IPS DF 19.7 (cell line): ENCODE measurements around the gene RHBDL3.
"Not testable (repeated sequence)": the region's sequence is repeated elsewhere in the genome, so short reads cannot be mapped to it uniquely, and the experiment has no call there.

Experiments
- DNase-seq: peaks from one replicate; pipeline ENCODE4 v3.0.0-alpha.2; 2013; ENCODE audit warnings: low read depth, low spot score

RHBDL3 gene

DNA sequence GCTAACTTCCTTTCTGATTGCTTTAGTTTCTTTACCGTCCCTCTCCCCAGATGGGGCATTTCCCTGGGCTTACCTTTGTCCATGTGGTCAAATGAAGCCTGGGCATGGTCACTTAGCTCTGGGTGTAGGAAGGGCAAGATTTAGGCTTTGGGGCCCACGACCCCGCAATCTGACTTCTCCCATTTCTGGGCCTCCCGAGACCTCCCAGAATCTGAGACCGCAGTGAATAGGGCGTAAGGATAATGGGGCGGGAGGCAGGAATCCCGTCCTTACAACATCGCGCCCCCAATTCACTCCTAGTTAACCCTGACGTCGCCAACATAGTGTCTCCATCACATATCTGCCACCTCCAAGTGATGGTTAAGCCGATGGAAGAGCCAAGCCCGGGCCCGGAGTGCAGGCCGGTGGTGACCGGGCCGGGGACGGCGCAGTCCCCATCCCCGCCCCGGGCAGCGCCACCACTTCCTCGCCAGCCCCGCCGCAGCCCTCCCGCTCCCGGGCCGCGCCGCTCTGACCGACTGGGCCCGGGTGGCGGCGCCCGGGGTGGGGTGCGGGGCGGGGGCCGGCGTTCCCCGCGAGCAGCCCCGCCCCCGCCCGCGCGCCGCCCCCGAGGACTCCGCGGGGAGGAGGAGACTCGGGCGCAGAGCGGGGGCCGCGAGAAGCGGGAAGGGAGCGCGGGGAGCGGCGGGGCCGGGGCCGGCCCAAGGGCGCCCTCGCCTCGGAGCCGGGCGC lies at the start of gene RHBDL3:
RHBDL3 (plus strand) TSS at position 641 of the 732 bp plus-strand sequence. CDS start 358 bp downstream, outside the sequence.
- no peak for DNase-seq

- no peak for DNase-seq
Measured at GRCh38 chr17:32222621-32223020, 43.0 kb upstream of the RHBDL3 start.

DNA sequence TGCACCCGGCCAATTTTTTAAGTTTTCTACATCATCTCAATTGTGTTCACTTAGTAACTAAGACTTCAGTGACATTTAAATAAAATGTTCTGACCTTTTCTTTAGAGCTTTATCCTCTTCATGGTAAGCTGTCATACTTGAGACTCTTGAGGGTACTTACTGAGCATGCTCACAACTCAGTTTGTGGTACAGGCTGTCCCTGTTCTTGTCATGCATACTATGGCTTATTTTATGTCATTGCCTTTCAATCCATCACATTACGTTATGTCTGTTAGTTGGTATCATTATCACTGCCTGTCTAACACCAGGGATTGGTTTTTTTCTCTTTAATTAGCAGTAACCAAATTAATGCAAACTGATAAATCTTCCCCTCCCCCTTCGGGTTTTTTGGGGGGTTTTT lies 41.9 kb upstream of the RHBDL3 start:
- DNase-seq = no peak

DNA sequence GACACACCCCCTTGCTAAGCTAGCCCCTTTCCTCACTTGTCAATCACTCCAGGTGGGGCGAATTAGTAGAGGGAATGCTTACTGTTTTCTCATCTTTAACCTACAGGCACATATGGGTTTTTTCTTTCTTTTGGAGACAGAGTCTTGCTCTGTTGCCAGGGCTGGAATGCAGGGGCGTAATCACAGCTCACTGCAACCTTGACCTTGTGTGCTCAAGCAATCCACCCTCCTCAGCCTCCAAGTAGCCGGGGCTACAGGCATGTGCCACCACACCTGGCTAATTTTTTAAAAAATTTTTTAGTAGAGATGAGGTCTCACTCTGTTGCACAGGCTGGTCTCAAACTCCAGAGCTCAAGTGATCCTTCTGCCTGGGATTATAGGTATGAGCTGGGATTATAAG lies 38.7 kb upstream of the RHBDL3 start:
- DNase-seq = no peak

DNA sequence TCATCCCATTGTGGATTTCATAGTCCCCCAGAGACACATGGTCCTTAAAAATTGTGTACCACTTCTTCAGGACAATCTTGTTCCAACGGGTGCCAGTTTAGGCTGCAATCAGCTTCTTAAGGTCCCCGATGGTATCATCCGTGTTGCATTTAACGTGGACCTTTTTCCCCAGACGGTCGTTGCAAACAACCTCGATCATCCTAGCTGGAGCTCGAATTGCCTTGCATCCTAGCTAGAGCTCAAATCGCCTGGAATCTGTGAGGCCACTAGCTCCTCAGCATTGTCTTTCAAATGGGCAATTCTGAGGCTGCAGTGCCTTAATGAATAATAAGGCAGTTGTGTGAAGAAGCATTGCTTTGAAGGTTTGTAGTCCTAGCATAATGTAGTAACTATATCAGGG lies 37.7 kb upstream of the RHBDL3 start:
- peak; percentile 69 for DNase-seq

DNA sequence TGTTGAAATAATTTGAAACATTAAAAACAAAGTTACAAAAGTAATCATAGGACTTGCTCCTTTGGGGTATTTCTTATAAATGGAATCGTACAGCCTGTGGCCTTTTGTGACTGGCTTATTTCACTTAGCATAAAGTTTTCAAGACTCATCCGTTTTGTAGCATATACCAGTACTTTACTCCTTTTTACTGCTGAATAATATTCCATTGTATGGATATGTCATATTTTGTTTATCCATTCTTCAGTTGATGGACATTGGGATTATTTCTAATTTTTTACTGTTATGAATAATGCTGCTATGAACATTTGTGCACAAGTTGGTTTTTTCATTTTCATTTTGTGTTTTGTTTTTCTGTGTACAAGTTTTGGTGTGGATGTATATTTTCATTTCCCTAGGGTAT lies 30.0 kb upstream of the RHBDL3 start:
- DNase-seq = no peak

DNA sequence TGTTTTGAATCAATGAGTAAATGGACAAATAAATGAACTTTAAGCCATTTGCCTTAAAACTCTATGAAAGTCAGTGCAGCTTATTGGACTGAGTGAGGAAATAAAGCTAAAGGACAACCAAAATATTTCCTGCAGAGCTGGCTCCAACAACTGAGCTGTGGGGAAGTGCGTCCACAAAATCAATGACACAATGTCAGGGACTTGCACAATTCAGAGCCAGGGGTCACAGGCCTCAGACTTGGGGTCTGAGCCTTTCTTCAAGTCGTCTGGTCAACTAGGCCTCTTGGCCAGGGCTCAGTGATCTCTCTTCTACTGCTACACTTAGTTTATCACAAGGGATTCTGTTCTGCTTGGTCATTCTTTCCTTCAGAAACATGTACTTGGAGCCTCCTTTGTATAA lies 26.2 kb upstream of the RHBDL3 start:
- no peak for DNase-seq

GRCh38 chr17:32240750-32241149 lies 24.9 kb upstream of the RHBDL3 start:
- DNase-seq = no peak

GRCh38 chr17:32241640-32242039 lies 24.0 kb upstream of the RHBDL3 start:
- no peak for DNase-seq

DNA sequence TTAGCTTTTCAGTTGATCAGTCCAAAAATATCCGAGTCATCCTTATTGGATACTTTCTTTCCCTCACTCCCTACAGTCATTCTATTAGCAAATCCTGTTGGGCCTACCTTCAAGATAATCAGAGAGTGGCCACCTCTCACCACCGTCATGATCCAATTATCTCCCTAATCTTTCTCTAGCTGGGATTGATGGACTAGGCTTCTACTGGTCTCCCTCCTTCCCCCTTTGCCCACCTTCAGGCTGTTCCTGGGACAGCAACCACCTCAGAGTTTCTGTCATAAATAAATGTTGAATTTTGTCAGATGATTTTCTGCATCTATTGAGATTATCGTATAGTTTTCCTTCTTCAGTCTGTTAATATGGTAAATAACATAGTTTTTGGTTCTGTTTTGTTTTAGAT lies 16.2 kb upstream of the RHBDL3 start:
- DNase-seq = no peak

DNA sequence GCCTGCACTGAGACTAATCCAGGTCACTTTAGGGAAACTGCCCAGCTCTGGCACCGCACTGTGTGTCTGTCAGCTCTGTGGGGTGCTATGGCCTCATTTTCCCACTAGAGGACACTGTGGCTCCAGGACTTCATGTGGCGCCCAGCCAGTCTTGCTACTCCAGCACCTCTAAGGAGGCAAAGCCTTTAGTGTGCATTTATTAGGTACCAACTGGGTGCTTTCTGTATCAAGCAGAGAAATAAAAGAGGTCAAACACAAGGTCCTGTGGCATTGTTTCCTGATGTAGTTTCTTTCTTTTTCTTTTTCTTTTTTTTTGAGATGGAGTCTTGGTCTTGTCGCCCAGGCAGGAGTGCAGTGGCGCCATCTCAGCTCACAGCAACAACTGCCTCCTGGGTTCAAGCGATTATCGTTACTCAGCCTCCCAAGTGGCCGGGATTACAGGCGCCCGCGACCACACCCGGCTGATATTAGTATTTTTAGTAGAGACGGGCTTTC lies 12.5 kb upstream of the RHBDL3 start:
- no peak for DNase-seq

GRCh38 chr17:32256012-32256700 lies 9.5 kb upstream of the RHBDL3 start:
- no peak for DNase-seq

GRCh38 chr17:32256701-32257019 lies 9.0 kb upstream of the RHBDL3 start:
- no peak for DNase-seq

GRCh38 chr17:32258383-32259140 lies 7.1 kb upstream of the RHBDL3 start:
- DNase-seq = no peak

GRCh38 chr17:32259586-32259985 lies 6.0 kb upstream of the RHBDL3 start:
- no peak for DNase-seq

DNA sequence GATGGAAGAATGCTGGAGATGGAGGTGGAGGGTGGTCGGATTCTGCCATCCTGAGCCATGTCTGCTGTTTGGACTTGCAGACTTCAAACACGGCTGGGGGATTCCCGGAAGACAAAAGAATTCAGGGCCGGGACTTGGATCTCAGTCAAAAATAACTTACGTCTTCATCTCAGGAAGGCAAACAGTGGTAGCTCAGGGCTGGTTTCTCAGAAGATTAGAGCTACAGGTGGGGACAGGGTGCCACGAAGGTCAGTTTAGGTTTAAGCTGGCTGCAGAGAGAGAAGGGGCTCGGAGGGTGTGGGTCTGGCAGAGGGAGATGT lies 4.3 kb upstream of the RHBDL3 start:
- DNase-seq = no peak

DNA sequence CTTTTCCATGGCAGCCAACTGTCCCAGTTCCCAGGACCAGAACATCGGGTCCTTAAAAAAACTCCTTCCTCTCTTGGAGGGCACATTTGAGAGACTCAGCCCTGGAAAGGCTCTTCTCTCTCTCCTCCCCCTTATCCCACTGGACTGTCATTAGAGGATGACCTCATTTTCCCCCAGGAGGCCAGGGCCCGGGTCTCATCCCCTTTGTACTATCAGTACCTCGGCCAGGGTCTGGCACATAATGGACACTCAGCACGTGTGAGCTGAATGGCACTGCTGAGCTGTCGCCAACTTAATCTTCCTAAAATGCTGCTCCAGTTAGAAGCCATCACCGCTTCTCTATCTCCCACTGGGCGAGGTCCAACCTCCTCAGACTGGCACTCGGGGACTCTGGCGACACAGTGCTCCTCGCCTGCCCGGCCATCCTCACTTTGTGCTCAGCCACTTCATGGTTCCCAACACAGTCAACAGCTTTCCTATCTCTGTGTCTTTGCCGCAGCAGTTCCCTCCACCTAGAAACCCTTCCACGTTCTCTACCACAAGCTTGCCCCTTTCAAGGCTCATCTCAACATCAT lies 3.6 kb upstream of the RHBDL3 start:
- no peak for DNase-seq

DNA sequence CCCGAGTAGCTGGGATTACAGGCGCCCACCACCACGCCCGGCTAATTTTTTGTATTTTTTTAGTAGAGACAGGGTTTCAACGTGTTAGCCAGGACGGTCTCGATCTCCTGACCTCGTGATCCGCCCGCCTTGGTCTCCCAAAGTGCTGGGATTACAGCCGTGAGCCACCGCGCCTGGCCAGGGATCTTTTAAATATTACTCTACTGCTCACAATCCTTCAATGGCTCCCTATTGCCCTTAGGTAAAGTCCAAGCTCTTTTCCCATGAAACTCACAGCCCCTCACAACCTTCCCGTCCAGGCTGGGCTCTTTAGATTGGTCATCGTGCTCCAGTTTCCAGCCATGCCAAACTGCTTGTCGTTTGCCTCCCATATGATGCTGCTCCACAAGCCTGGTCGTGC lies 2.1 kb upstream of the RHBDL3 start:
- DNase-seq = not testable (repeated sequence)

- DNase-seq = no peak
Measured at GRCh38 chr17:32264140-32264799, 1.4 kb upstream of the RHBDL3 start.

- no peak for DNase-seq
Measured at GRCh38 chr17:32264823-32265191, 825 bp upstream of the RHBDL3 start.

DNA sequence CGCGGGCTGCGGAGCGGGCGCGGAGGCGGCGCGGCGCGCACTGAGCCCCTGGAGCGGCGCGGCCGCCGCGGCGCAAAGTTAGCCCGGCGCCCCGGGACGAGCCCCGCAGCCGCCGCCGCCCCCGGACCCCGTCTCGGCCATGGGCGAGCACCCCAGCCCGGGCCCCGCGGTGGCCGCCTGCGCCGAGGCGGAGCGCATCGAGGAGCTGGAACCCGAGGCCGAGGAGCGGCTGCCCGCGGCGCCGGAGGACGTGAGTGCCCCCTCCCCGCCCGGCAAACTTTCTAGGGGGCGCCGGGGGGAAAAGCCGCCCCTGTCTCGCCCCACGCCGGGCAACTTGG lies 388 bp downstream of the RHBDL3 start:
- DNase-seq = no peak
